HG02759 (cell line): ENCODE measurements around the gene PITPNC1.
A peak's percentile ranks its signal among the peaks of the same experiment; 100 is the strongest.
"Not testable (repeated sequence)": the region's sequence is repeated elsewhere in the genome, so short reads cannot be mapped to it uniquely, and the experiment has no call there.

Experiments
- ATAC-seq: cut with Tn5 transposase; IDR thresholded peaks from one replicate; pipeline ENCODE4 v1.9.1; 2021; ENCODE audit warnings: mild to moderate bottlenecking, moderate library complexity; ENCODE audit not compliant: unreplicated experiment

Gene PITPNC1

DNA sequence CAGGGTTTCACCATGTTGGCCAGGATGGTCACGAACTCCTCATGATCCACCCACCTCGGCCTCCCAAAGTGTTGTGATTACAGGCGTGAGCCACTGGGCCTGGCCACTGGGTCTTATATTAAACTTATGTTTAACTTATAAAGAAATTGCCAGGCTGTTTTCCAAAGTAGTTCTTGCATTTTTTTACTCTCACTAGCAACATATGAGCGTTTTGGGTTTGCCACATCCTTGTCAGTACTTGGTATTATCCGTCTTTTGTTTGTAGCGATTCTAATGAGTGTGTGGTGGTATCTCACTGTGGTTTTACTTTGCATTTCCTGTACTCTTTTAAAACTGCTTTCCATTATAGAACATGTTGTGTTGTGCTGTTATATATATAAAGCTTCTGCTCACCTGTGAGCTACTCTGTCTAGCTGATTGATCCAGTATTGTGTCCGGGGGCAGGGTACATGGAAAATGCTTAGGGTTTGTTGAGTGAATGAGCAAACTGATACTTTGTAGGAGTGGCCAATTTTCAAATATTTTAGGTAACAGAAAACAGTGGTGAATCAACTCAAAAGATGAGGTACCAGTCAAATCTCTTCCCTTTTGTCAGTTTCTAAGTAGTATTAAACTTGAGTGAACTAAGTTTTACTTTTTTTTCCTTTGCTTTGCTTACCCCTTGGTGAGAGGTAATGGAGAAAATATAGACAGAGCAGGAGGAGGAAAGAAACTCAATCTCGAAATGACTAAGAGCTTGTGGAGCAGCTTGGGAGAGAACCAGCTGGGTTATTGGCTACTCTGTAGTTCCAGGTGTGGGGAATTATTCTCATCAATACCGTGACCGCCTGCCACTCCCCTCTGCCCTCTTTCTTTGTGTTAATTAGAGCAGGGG, 75.8 kb downstream of the PITPNC1 start:
- ATAC-seq = no peak

DNA sequence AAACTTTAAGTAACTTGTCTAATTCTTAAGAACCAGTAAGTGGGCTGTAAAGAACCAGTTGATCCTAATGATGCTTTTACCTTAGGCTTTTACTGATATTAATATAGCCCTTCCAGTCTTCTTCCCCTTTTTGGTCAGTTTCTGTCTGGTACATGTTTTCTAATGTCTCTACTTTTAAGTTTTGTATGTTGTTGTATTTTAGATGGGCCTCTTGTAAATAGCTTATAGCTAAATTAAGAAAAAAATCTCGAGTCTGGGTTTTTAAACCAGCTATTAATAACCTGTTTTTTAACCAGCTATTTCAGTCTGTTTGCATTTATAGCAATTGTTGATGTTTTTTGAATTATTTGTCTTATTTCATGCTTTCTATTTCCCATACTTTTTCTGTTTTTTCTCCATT, 79.0 kb downstream of the PITPNC1 start:
- no peak for ATAC-seq

DNA sequence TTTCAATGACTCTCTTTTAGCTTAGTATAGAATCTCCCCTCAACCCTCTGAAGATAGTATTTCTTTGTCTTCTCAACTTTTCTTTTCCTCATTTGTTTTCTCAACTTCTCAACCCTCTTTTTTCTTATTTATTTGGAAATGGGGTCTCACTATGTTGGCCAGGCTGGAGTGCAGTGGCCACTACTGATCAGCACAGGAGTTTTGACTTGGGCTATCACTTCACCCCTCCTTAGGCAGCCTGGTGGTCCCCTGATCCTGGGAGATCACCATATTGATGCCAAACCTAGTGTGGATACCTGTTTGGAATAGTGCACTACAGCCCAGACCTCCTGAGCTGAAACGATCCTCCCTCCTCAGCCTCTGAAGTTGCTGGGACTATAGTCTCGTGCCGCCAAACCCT, 79.8 kb downstream of the PITPNC1 start:
- no peak for ATAC-seq

DNA sequence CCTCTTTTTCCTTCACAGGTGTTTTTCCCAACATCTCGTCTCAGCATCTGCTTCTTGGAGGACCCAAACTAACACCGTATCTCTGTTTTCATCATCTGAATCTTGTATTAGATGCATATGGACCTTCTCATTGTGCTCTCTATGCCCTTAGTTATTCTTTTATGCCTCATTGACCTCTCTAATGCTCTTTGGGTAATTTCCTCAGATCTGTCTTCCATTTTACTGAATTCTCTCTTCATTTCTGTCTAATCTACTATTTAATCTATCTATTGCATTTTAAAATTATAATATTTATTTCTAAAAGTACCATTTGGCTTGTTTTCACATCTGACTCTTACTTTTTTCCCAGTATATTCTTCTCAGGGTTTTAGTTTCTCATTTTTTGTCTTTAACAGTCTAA, 81.1 kb downstream of the PITPNC1 start:
- ATAC-seq = no peak

DNA sequence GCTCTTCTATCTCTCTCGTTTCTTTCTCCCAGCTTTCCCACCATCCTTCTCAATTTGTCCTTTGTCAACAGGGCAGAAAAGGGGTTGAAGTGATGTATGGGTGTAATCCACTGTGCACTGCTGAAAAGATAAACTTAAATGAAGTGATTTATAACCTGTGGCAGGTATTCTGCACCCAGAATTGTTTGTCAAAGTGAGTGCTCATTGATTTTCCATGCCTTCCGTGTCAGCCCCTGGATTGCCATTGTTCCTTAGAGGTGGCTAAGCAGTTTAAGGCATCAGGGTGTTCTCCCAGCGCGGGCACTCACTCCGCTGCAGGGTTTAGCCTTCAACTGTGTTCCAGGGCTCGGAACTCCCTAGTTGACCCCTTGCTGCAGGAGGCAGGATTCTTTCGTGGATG, 82.9 kb downstream of the PITPNC1 start:
- no peak for ATAC-seq

DNA sequence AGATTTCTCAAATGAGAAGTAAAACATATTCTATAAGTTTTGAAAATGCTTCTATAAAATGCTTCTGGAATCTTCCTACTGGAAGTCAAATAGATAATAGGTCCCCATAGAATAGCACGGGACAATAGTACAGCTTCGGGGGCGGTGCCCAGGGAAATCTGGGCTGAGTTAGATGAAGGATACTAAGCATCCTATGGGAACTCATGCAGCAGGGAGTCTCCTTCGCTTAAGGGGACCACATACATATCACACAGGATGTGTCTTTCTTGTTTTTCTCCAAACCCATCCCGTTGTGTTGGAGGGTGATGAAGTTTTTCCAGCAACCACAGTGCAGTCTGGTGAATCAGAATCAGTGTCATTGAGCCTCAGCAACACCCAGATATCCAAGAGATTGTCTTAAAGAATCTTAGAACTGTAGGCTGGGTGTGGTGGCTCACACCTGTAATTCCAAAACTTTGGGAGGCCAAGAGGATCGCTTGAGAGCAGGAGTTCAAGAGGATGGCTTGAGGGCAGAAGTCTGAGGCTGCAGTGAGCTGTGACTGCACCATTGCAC, 84.2 kb downstream of the PITPNC1 start:
- no peak for ATAC-seq

DNA sequence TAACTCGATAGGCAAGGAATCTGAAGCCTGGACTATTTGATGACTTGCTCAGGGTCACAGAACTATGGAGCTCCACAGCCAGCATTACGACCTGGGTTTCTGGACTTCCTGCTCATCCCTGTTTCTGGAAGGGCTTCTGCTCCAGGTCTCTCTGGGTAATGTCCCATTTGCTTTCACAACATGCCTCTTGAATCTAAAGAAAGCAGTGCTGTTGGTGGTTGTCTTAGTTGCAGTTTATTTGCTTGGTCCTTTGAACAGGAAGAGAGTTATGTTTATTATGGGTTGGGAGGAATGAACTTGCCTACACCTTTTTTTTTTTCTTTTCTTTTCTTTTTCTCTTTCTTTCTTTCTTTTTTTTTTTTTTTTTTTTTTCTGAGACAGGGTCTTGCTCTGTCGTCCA, 84.8 kb downstream of the PITPNC1 start:
- no peak for ATAC-seq

DNA sequence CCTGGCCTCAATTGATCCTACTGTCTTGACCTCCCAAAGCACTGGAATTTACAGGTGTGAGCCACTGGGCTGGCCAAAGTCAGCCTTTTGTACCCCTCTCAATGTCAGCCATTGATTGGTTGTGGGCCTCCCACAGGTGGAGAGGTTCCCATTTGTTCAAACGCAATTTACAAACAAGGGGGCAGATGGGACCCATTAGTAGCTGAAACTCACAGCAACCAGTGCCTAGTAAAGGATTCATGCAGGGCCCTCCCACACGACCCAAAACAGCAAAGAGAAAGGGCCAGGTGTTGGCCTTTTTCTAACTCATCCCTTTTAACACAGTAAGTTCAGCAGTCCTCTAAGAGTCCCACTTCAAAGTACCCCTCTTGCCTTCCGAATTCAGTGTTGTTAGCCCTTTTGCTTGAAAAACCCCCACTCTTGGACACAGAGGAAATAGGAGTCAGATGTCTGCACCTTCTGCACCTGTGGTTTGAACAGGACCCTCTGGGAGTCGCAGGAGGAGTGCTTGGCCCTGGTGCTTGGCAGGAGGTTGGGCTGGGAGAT, 89.2 kb downstream of the PITPNC1 start:
- ATAC-seq = no peak

DNA sequence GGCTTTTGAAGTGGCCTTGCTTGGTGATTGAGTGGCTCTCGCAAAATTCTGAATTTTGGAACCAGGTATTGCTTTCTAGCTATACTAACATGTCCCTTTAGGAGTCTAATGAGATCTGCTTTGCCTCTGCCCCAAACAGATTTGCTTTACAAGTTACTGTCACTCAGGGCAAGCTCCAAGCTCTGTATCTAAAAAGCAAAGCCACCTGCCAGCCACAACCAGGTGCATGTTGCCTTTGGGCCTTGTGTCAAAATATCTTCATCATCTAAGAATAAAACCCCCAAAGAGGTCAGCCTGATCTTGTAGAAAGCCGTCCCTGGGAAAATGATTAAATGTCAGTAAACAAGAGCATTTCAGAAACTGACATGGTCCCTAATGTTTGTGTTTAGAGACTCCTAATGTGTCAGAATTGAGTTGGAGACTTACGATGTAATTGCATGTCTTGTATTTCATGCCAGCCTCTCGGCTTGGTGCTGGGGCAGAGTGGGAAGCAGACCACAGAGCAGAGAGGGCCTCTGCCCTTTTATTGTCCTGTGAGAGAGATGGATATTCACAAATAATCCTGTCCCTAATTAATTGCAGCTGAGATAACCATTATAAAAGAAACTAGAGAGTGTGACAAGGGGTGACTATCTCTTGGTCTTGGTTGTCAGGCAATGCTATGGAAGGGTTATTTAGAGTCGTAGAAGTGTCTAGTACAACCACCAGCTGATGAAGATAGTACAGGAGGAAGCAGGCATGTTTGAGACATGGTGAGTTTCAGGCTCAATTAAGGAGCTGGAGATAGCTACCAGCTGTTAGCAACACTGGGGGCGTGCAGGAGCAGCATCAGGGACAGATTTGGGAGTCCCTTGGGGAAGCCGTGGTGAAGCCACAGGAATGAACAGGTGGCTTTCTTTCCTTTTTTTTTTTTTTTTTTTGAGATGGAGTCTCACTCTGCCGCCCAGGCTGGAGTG, 90.7 kb downstream of the PITPNC1 start:
- no peak for ATAC-seq

DNA sequence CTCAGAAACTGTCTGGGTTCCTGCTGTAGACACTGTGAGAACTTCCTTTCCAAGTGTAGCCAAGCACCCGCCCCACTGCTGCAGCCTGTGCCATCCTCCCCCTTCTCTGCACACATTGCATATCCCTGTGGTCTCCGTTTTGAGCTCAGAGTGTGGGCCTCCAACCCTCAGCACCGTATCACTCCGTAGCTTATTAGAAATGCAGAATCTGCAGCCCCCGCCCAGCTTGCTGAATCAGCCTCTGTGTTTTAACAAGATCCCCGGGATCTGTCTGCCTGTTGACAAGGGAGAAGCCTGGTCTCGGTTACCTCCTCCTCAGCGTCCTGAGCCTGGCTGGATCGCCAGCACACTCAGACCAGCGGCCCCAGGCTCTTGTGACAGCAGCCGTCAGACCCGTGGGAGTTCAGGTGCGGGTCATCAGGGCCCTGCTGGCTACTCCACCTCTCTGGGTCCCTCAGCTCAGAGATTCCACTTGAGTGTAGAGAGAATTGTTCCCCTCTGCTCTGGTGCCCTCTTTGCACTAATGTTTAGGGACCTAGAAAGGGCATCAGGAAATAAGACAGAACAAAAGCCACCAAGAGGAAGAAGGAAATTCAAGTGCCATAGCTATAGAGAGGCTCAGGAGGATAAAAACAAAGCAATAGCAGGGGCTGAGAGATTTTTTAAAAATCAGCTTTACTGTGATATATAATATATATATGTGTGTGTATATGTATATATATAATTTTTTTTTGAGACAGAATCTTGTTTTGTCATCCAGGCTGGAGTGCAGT, 92.3 kb downstream of the PITPNC1 start:
- no peak for ATAC-seq

DNA sequence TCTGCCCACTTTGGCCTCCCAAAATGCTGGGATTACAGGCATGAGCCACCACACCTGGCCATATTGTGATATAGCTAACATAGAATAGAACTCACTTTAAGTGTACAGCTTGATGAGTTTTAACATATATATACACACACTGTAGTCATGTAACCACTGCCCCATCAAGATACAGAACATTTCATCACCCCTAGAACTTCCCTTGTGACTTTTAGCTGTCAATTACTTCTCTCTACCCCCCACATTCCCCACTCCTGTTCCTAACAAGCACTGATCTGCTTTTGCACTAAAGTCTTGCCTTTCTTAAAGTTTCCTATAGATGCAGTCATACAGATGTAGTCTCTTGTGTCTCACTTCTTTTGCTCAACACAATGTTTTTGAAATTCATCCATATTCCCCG, 93.1 kb downstream of the PITPNC1 start:
- no peak for ATAC-seq

DNA sequence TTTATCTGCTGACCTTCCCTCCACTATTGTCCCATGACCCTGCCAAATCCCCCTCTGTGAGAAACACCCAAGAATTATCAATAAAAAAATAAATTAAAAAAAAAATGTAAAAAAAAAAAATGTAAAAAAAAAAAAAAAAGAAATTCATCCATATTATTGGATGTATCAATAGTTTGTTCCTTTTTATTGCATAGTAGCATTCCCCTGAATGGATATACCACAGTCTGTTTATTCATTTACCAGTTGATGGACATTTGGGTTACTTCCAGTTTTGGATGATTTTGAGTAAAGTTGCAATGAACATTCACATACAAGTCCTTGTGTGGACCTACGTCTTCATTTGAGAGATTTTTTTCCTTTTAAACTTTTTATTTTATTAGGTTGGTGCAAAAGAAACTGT, 94.0 kb downstream of the PITPNC1 start:
- no peak for ATAC-seq

DNA sequence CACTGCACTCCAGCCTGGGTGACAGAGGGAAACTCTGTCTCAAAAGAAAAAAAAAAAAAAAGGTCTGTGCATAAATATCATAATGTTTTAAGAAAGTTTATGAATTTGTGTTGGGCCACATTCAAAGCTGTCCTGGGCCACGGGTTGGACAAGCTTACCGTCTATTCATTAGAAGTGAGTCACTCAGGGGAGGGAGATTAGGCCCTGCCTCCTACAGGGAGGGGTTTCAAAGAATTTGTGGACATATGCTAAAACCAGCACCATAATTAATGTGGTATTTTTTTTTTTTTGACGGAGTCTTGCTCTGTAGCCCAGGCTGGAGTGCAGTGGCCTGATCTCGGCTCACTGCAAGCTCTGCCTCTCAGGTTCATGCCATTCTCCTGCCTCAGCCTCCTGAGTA, 95.5 kb downstream of the PITPNC1 start:
- ATAC-seq = not testable (repeated sequence)

DNA sequence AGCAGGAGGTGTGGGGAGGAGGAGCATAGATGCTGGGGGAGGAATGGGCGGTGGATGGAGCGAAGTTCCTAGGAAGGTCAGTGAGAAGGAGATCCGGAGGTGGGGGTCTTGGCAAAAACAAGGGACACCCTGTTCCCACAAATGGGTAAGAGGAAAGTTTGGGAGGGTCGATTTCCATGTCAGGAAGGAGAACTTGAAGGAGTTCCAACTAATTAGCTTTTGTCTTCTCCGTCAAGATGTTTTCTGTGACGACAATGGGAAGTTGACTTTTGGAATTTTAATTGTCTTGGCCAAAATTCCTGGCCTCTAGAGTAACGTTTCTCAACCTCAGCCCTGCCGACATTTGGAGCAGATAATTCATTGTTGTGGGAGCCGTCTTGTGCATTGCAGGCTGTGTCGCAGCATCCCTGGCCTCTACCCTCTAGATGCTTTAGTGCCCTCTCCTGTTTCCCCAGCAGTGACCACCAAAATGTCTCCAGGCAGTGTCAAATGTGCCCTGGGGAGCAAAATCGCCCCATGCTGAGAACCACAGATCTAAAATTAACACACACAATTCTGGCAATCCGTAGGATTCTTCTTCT, 97.1 kb downstream of the PITPNC1 start:
- no peak for ATAC-seq

DNA sequence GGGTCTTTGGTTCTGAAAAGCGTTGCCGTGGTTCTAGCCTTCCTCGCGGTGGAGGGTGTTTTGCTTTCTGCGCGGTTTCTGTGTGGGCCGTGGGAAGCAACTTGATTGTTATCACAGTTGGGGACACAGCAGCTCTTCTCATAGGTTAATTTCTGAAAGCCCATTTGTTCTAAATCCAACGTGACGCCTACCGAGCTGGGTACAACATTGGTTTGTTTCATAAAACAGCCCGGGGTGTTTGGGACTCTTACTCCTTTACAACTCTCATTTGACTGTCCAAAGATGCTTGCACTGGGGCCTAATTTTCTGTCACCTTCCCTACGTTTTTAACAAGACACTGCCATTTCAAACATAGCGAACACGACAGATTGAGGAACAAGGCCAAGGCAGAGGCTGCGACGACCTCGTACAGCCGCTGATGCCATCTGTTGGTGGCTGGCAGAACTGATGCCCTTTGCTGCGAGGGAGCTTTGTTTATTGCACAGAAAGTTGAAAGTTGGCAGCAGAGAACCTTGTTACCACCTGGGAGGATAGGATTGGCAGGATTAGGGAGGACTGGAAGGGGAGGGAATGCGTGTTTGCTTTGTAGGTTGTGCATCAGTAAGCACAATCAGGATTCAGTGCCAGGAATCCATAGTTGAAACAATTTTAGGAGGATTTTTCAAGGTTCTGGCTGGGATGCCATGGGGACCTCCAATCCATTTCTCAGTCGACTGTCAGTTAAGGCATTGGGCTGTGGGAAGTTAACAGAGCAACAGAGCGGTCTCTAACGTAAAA, 98.3 kb downstream of the PITPNC1 start:
- ATAC-seq = peak; percentile 70

DNA sequence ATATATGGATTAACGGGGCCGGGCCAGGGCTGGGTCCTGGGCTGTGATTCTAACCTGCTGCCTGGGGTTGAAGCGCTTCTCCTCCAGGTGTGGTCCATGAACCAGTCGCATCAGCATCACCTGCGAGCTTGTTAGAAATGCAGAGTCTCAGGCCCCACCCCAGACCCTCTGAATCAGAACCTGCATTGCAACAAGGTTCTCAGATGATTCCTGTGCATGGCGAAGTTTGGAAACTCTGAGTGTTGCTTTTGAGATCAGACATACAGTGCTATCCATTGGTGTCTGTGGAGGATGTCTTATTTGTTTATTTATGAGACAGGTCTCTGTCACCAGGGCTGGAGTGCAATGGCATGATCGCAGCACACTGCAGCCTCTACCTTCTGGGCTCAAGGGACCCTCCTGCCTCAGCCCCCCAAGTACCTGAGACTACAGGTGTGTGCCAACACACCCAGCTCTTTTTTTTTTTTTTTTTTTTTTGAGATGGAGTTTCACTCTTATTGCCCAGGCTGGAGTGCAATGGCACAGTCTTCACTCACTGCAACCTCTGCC, 99.8 kb downstream of the PITPNC1 start:
- no peak for ATAC-seq

DNA sequence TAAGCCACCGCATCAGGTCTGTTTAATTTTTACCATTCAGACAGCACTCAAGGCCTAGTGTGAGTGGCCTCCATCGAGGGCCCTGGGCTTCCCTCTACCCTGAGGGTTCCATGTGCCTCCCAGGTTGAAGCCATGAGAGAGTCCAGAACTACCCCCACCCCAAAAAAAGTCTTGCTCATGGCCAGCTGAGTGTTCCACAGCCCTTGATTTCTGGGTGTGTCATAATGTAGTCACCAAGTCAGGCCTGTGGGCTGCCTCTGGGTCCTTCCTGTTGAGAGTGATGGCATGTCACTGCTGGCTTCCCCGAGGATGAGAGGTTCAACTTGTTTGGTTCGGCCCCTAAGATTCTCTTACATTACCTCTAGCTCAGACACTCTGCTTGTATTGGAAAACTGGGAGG, 100.6 kb downstream of the PITPNC1 start:
- no peak for ATAC-seq

DNA sequence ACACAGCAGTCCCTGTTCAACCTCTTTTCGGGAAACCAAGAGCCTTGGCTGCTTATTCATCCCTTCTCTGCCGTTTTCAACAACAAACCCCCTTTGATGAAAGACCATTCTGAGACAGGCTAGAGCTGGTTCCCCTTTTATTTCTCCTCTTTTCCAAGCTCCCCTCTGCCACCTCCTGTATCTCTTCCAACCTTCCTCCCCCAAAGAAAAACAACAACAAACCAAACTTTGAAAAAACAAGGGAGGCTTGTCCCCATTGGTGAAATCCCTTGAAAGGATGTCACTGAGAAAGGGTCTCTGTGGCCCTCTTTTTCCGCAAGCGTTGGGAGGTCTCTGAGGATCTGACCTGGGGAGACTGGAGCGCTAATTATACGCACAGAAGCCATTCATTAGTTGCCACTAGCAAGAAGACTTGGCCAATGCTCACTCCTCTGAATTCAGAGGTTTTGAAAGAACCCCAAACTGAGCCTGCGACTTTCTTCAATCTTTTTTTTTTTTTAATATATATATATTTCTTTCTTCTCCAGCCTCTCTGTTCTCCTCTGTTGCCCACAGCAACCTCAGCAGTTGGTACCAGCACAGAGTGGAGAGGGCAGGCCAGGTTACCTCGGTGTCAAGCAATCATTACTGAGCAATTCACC, 101.4 kb downstream of the PITPNC1 start:
- ATAC-seq = no peak

DNA sequence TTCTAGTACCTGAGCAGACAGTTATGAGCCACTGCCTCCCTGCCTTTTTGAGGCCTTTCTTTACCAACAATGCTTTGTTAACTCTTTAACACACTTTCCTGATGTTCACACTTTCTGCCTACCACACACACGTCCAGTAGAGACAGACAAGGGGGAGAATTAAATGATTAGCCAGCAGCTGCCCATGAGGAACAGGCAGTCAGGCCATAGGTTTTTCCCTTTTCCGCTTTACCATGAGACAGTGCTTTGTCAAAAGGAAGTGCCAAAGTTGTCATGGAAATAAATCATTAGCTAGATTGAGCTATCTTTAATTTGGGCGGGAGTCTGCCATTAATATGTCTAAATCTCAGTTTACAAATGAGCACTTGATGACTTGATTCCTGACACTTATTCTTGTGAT, 102.1 kb downstream of the PITPNC1 start:
- ATAC-seq = no peak
